HUES6 (cell line): ENCODE data around the gene CEP85.

ENCODE experiments used
- H3K27ac ChIP-seq: 2 replicates; pipeline ENCODE4 v1.7.0; 2013; ENCODE audit warnings: low read depth, mild to moderate bottlenecking, low read length, inconsistent platforms
- H3K27me3 ChIP-seq: 2 replicates; pipeline ENCODE4 v1.6.1; 2013; ENCODE audit warnings: low read length; ENCODE audit not compliant: control insufficient read depth, insufficient read depth
- H3K36me3 ChIP-seq: 2 replicates; pipeline ENCODE4 v1.6.1; 2013; ENCODE audit warnings: low read length; ENCODE audit not compliant: control insufficient read depth, insufficient read depth
- H3K4me1 ChIP-seq: 2 replicates; pipeline ENCODE4 v1.6.1; 2013; ENCODE audit warnings: low read length; ENCODE audit not compliant: control insufficient read depth, insufficient read depth
- H3K4me3 ChIP-seq: 2 replicates; pipeline ENCODE4 v1.5.1; 2013; ENCODE audit warnings: low read depth, low read length
- H3K9ac ChIP-seq: one replicate; pipeline ENCODE4 v1.6.1; 2013; ENCODE audit warnings: mild to moderate bottlenecking, low read length
- H3K9me3 ChIP-seq: 2 replicates; pipeline ENCODE4 v1.6.1; 2013; ENCODE audit warnings: low read depth, low read length; ENCODE audit not compliant: control insufficient read depth, insufficient read depth

The CEP85 gene

GRCh38 chr1:26278724-26279455, 44.9 kb downstream of the CEP85 start:
- H3K9ac ChIP-seq: peak overlapping the region; percentile 84
- peak overlapping the region; percentile 77 for H3K4me3 ChIP-seq
- no peak overlapping the region for H3K27ac ChIP-seq
- H3K36me3 ChIP-seq: peaks cover 40% of the 10 kb centered on the region
- H3K4me1 ChIP-seq: peaks cover 34% of the 10 kb centered on the region
- H3K9me3 ChIP-seq: no peaks in the 10 kb centered on the region
- H3K27me3 ChIP-seq: no peaks in the 10 kb centered on the region

GRCh38 chr1:26279456-26280332, 45.7 kb downstream of the CEP85 start, which contains the start of gene SH3BGRL3:
Gene SH3BGRL3 (plus strand): TSS chr1:26280086. CDS start chr1:26280156, 70 bp downstream.
- Histone ChIP-seq H3K27me3 (no peaks in the 10 kb centered on the region), H3K4me1 (peaks cover 38% of the 10 kb centered on the region), H3K27ac (peak within 1 kb of the TSS; percentile 51; the same call in 1 of the 2 replicates), H3K9ac (peak within 1 kb of the TSS; percentile 84), H3K9me3 (no peaks in the 10 kb centered on the region), H3K36me3 (peaks cover 32% of the 10 kb centered on the region), H3K4me3 (peak within 1 kb of the TSS; percentile 77)

GRCh38 chr1:26280333-26281042, 46.5 kb downstream of the CEP85 start:
- Histone ChIP-seq H3K9me3 (no peaks in the 10 kb centered on the region), H3K9ac (peak overlapping the region; percentile 84), H3K27me3 (no peaks in the 10 kb centered on the region), H3K27ac (peak overlapping the region; percentile 51; the same call in 1 of the 2 replicates), H3K4me3 (peak overlapping the region; percentile 77), H3K36me3 (peaks cover 28% of the 10 kb centered on the region), H3K4me1 (peaks cover 45% of the 10 kb centered on the region)

- no peaks in the 10 kb centered on the region for H3K9me3 ChIP-seq
- H3K36me3 ChIP-seq: peaks cover 24% of the 10 kb centered on the region
- no peaks in the 10 kb centered on the region for H3K27me3 ChIP-seq
- peaks cover 43% of the 10 kb centered on the region for H3K4me1 ChIP-seq
- H3K9ac ChIP-seq: no peak overlapping the region
- H3K27ac ChIP-seq: no peak overlapping the region
- H3K4me3 ChIP-seq: peak overlapping the region; percentile 19; the same call in 1 of the 2 replicates
These were observed 47.3 kb downstream of the CEP85 start for GRCh38 chr1:26281091-26281958.

GRCh38 chr1:26281971-26282370, 48.0 kb downstream of the CEP85 start:
- Histone ChIP-seq H3K27me3 (no peaks in the 10 kb centered on the region), H3K4me3 (peak overlapping the region; percentile 19; the same call in 1 of the 2 replicates), H3K27ac (no peak overlapping the region), H3K9ac (no peak overlapping the region), H3K36me3 (peaks cover 17% of the 10 kb centered on the region), H3K4me1 (peaks cover 43% of the 10 kb centered on the region), H3K9me3 (no peaks in the 10 kb centered on the region)

GRCh38 chr1:26282401-26282918, 48.5 kb downstream of the CEP85 start:
- Histone ChIP-seq H3K4me3 (no peak overlapping the region), H3K9me3 (no peaks in the 10 kb centered on the region), H3K27ac (no peak overlapping the region), H3K27me3 (no peaks in the 10 kb centered on the region), H3K4me1 (peaks cover 43% of the 10 kb centered on the region), H3K36me3 (peaks cover 12% of the 10 kb centered on the region), H3K9ac (no peak overlapping the region)

GRCh38 chr1:26283279-26283853, 49.4 kb downstream of the CEP85 start:
- H3K36me3 ChIP-seq: 0 out of 2 replicates have a peak, but pooled peaks cover 3% of the 10 kb centered on the region
- H3K9ac ChIP-seq: no peak overlapping the region
- H3K4me1 ChIP-seq: peaks cover 43% of the 10 kb centered on the region
- no peaks in the 10 kb centered on the region for H3K27me3 ChIP-seq
- H3K27ac ChIP-seq: no peak overlapping the region
- no peak overlapping the region for H3K4me3 ChIP-seq
- H3K9me3 ChIP-seq: no peaks in the 10 kb centered on the region

GRCh38 chr1:26283871-26284596, 50.0 kb downstream of the CEP85 start:
- H3K4me1 ChIP-seq: peaks cover 42% of the 10 kb centered on the region
- H3K36me3 ChIP-seq: 0 out of 2 replicates have a peak, but pooled peaks cover 2% of the 10 kb centered on the region
- no peaks in the 10 kb centered on the region for H3K27me3 ChIP-seq
- peak overlapping the region; percentile 21 for H3K9ac ChIP-seq
- no peaks in the 10 kb centered on the region for H3K9me3 ChIP-seq
- H3K27ac ChIP-seq: no peak overlapping the region
- no peak overlapping the region for H3K4me3 ChIP-seq

- Histone ChIP-seq H3K36me3 (no peaks in the 10 kb centered on the region), H3K9me3 (no peaks in the 10 kb centered on the region), H3K4me1 (peaks cover 45% of the 10 kb centered on the region), H3K4me3 (no peak overlapping the region), H3K27ac (no peak overlapping the region), H3K9ac (peak overlapping the region; percentile 21), H3K27me3 (no peaks in the 10 kb centered on the region)
These were observed 50.8 kb downstream of the CEP85 start for GRCh38 chr1:26284597-26285347.
